Vagina (tissue), 2 donors: Measurements from ENCODE around the gene CACNA1D.

Experiments
- CTCF ChIP-seq, 3 experiments: fragments of 450-650 bp in 2 of 3; fragments of 200-600 bp in 1 of 3; sonication (generic) in 1 of 3; IDR thresholded peaks; one replicate each; pipeline ENCODE4 v1.5.1; 2017 to 2019; ENCODE audit warnings: antibody characterized with exemption in 3 of 3, mild to moderate bottlenecking in 2 of 3, moderate library complexity in 2 of 3
- POLR2AphosphoS5 ChIP-seq, 2 donors: sonication (generic); formaldehyde crosslinking; IDR thresholded peaks; one replicate each; pipeline ENCODE4 v1.9.0; 2017; ENCODE audit warnings: antibody characterized with exemption in 2 of 2, mild to moderate bottlenecking in 2 of 2, low read depth in 1 of 2; ENCODE audit not compliant: insufficient read depth in 1 of 2

- TF ChIP-seq CTCF (IDR thresholded peaks at IDR 0.05) (no peak), POLR2AphosphoS5 (IDR thresholded peaks at IDR 0.05; ENCODE audit: insufficient read depth in 1 of 2, low read depth in 1 of 2) (no peak)
These were observed 1.9 kb downstream of the CACNA1D start for GRCh38 chr3:53496392-53496670.
